Astrocyte (in vitro differentiated cells and primary cell): ENCODE measurements around the gene GABRA5. TPM values are rescaled to one million over a fixed set of nuclear protein-coding genes. Genes with fewer than 3 reads are reported as not detected.

ENCODE experiments used
- DNase-seq: peaks from one replicate; pipeline ENCODE4 v3.0.0-alpha.2; 2010; ENCODE audit warnings: low read depth
- FAIRE-seq: peaks from 2 replicates; lab custom pipeline; 2011; peaks lifted over from hg19 to GRCh38; lab: Jason Lieb, UNC
- H2AFZ ChIP-seq: 2 replicates; pipeline ENCODE4 v1.6.0; 2012; ENCODE audit warnings: low read depth, low read length, inconsistent platforms
- H3K27ac ChIP-seq: 2 replicates; pipeline ENCODE4 v1.5.1; 2011; ENCODE audit warnings: low read depth, low read length, inconsistent platforms
- H3K27me3 ChIP-seq: 2 replicates; pipeline ENCODE4 v1.6.0; 2011; ENCODE audit warnings: low read length, inconsistent platforms; ENCODE audit not compliant: insufficient read depth
- H3K36me3 ChIP-seq: 2 replicates; pipeline ENCODE4 v1.5.1; 2011; ENCODE audit warnings: low read length, inconsistent platforms; ENCODE audit not compliant: insufficient read depth
- H3K4me1 ChIP-seq: 2 replicates; pipeline ENCODE4 v1.5.1; 2011; ENCODE audit warnings: low read length, inconsistent platforms; ENCODE audit not compliant: insufficient read depth
- H3K4me2 ChIP-seq: 2 replicates; pipeline ENCODE4 v1.6.0; 2012; ENCODE audit warnings: low read length, inconsistent platforms
- H3K4me3 ChIP-seq: 2 replicates; pipeline ENCODE4 v1.5.1; 2011; ENCODE audit warnings: low read depth, mild to moderate bottlenecking, low read length, inconsistent platforms; ENCODE audit not compliant: insufficient read depth
- H3K79me2 ChIP-seq: 2 replicates; pipeline ENCODE4 v1.6.0; 2012; ENCODE audit warnings: mild to moderate bottlenecking, low read length, inconsistent platforms; ENCODE audit not compliant: insufficient read depth
- H3K9ac ChIP-seq: 2 replicates; pipeline ENCODE4 v1.6.0; 2012; ENCODE audit warnings: mild to moderate bottlenecking, low read length, inconsistent platforms
- H3K9me3 ChIP-seq: 2 replicates; pipeline ENCODE4 v1.5.1; 2012; ENCODE audit warnings: low read depth, mild to moderate bottlenecking, low read length, inconsistent platforms; ENCODE audit not compliant: insufficient read depth
- H4K20me1 ChIP-seq: 2 replicates; pipeline ENCODE4 v1.6.0; 2012; ENCODE audit warnings: low read length, inconsistent platforms; ENCODE audit not compliant: insufficient read depth
- H3K27ac Mint-ChIP-seq: one replicate; pipeline ENCODE4 v1.8.0; 2021; ENCODE audit warnings: mild to moderate bottlenecking, mixed read lengths; ENCODE audit not compliant: unreplicated experiment
- H3K27me3 Mint-ChIP-seq: one replicate; pipeline ENCODE4 v1.8.0; 2021; ENCODE audit warnings: low read depth, mixed read lengths; ENCODE audit not compliant: unreplicated experiment
- H3K36me3 Mint-ChIP-seq: one replicate; pipeline ENCODE4 v1.8.0; 2021; ENCODE audit warnings: low read depth, mixed read lengths; ENCODE audit not compliant: unreplicated experiment
- H3K4me1 Mint-ChIP-seq: one replicate; pipeline ENCODE4 v1.8.0; 2021; ENCODE audit warnings: low read depth, mixed read lengths; ENCODE audit not compliant: unreplicated experiment
- H3K4me3 Mint-ChIP-seq: one replicate; pipeline ENCODE4 v1.8.0; 2021; ENCODE audit warnings: mild to moderate bottlenecking, moderate library complexity, mixed read lengths; ENCODE audit not compliant: unreplicated experiment
- H3K9me3 Mint-ChIP-seq: one replicate; pipeline ENCODE4 v1.8.0; 2021; ENCODE audit warnings: mild to moderate bottlenecking, mixed read lengths; ENCODE audit not compliant: unreplicated experiment
- CTCF ChIP-seq: IDR thresholded peaks from 2 replicates; pipeline ENCODE4 v1.5.1; 2011; ENCODE audit warnings: low read depth, mild to moderate bottlenecking, inconsistent platforms, low read length, moderate library complexity; ENCODE audit not compliant: insufficient read depth
- EZH2 ChIP-seq: IDR thresholded peaks from 2 replicates; pipeline ENCODE4 v1.6.1; 2012; ENCODE audit warnings: mild to moderate bottlenecking, low read length, inconsistent platforms; ENCODE audit not compliant: insufficient read depth
- total RNA-seq: library from RNA; stranded (reverse); gene quantifications from 2 replicates; pipeline ENCODE4 v1.2.1, GENCODE V29; 2021

Gene GABRA5
- total RNA-seq, 1 donor from 2014 or later, result 7.9 TPM

- TF ChIP-seq EZH2 (no peak), CTCF (no peak)
- Mint-ChIP-seq H3K27ac (no peak overlapping the region), H3K36me3 (peaks cover 3% of the 10 kb centered on the region), H3K27me3 (peaks cover 3% of the 10 kb centered on the region), H3K9me3 (no peaks in the 10 kb centered on the region), H3K4me1 (no peaks in the 10 kb centered on the region), H3K4me3 (no peak overlapping the region)
- Histone ChIP-seq H3K4me1 (no peaks in the 10 kb centered on the region), H3K4me3 (no peak overlapping the region), H3K4me2 (no peak overlapping the region), H3K27ac (no peak overlapping the region), H3K79me2 (no peaks in the 10 kb centered on the region), H3K9ac (no peak overlapping the region), H3K27me3 (no peaks in the 10 kb centered on the region), H2AFZ (no peak overlapping the region), H3K36me3 (no peaks in the 10 kb centered on the region), H4K20me1 (no peaks in the 10 kb centered on the region), H3K9me3 (no peaks in the 10 kb centered on the region)
- FAIRE-seq (no peak), DNase-seq (no peak)
Measured at GRCh38 chr15:26936502-26936901, 69.6 kb downstream of the GABRA5 start.

GRCh38 chr15:26937134-26937533, 70.3 kb downstream of the GABRA5 start:
- no peaks in the 10 kb centered on the region for H3K4me1 ChIP-seq
- H3K4me2 ChIP-seq, result no peak overlapping the region
- Mint-ChIP-seq H3K4me3 (no peak overlapping the region), H3K27me3 (peaks cover 3% of the 10 kb centered on the region), H3K9me3 (no peaks in the 10 kb centered on the region), H3K27ac (no peak overlapping the region), H3K4me1 (no peaks in the 10 kb centered on the region), H3K36me3 (peaks cover 3% of the 10 kb centered on the region)
- no peak overlapping the region for H3K4me3 ChIP-seq
- H3K36me3 ChIP-seq, result no peaks in the 10 kb centered on the region
- no peak for TF ChIP-seq EZH2
- TF ChIP-seq CTCF, result no peak
- FAIRE-seq, result no peak
- no peaks in the 10 kb centered on the region for H3K27me3 ChIP-seq
- H4K20me1 ChIP-seq, result no peaks in the 10 kb centered on the region
- H2AFZ ChIP-seq, result no peak overlapping the region
- no peaks in the 10 kb centered on the region for H3K9me3 ChIP-seq
- no peak overlapping the region for H3K9ac ChIP-seq
- no peak for DNase-seq
- H3K27ac ChIP-seq, result no peak overlapping the region
- no peaks in the 10 kb centered on the region for H3K79me2 ChIP-seq

- Histone ChIP-seq H3K79me2 (no peaks in the 10 kb centered on the region), H3K4me2 (no peak overlapping the region), H4K20me1 (no peaks in the 10 kb centered on the region), H3K9me3 (no peaks in the 10 kb centered on the region), H3K36me3 (no peaks in the 10 kb centered on the region), H3K27me3 (no peaks in the 10 kb centered on the region), H2AFZ (no peak overlapping the region), H3K9ac (no peak overlapping the region), H3K4me3 (no peak overlapping the region), H3K27ac (no peak overlapping the region), H3K4me1 (no peaks in the 10 kb centered on the region)
- H3K4me1 Mint-ChIP-seq, result no peaks in the 10 kb centered on the region
- TF ChIP-seq EZH2 (no peak), CTCF (no peak)
- FAIRE-seq (no peak), DNase-seq (no peak)
- H3K27me3 Mint-ChIP-seq, result peaks cover 6% of the 10 kb centered on the region
- no peaks in the 10 kb centered on the region for H3K9me3 Mint-ChIP-seq
- no peak overlapping the region for H3K4me3 Mint-ChIP-seq
- H3K36me3 Mint-ChIP-seq, result peaks cover 3% of the 10 kb centered on the region
- no peak overlapping the region for H3K27ac Mint-ChIP-seq
Measured at GRCh38 chr15:26939398-26939797, 72.5 kb downstream of the GABRA5 start.
